CD14-positive monocyte (primary cell): ENCODE data around the gene HNRNPLL. TPM values are rescaled to one million over a fixed set of nuclear protein-coding genes. Genes with fewer than 3 reads are reported as not detected.

Experiments used
- DNase-seq, 3 donors: peaks; one replicate each; pipeline ENCODE4 v3.0.0-alpha.2; 2011 to 2022
- H2AFZ ChIP-seq: 2 replicates; pipeline ENCODE4 v1.6.0; 2012; ENCODE audit warnings: mild to moderate bottlenecking, low read depth, low read length, inconsistent platforms; ENCODE audit not compliant: insufficient read depth, poor library complexity, severe bottlenecking
- H3K27ac ChIP-seq, 2 donors: 1 replicate in 1 of 2; 2 replicates in 1 of 2; pipeline ENCODE4 v1.5.1; 2012 to 2013; ENCODE audit warnings: low read length in 2 of 2, control low read depth in 1 of 2, inconsistent platforms in 1 of 2, low read depth in 1 of 2, mild to moderate bottlenecking in 1 of 2
- H3K27me3 ChIP-seq, 2 donors: one replicate each; pipeline versions ENCODE4 v1.6.0 to v1.6.1; 2011 to 2013; ENCODE audit warnings: low read length in 2 of 2; ENCODE audit not compliant: control insufficient read depth in 2 of 2, insufficient read depth in 2 of 2
- H3K36me3 ChIP-seq, 2 donors: replicated peaks in 1 of 2; 1 replicate in 1 of 2; 2 replicates in 1 of 2; pipeline versions ENCODE4 v1.5.1 to v1.6.1; 2012 to 2013; ENCODE audit warnings: low read length in 2 of 2, control low read depth in 1 of 2, inconsistent platforms in 1 of 2, mild to moderate bottlenecking in 1 of 2; ENCODE audit not compliant: insufficient read depth in 2 of 2, control insufficient read depth in 1 of 2
- H3K4me1 ChIP-seq, 2 donors: 1 replicate in 1 of 2; 2 replicates in 1 of 2; pipeline versions ENCODE4 v1.5.1 to v1.6.1; 2012 to 2013; ENCODE audit warnings: low read length in 2 of 2, control low read depth in 1 of 2, inconsistent platforms in 1 of 2, mild to moderate bottlenecking in 1 of 2, moderate library complexity in 1 of 2; ENCODE audit not compliant: insufficient read depth in 2 of 2, control insufficient read depth in 1 of 2
- H3K4me2 ChIP-seq: replicated peaks from 2 replicates; pipeline ENCODE3; 2012; ENCODE audit warnings: low read length, moderate library complexity, mild to moderate bottlenecking; ENCODE audit not compliant: poor library complexity, severe bottlenecking; ENCODE audit errors: extremely low read depth
- H3K4me3 ChIP-seq, 3 experiments: fragments of 200-600 bp in 1 of 3; sonication (generic) in 1 of 3; replicated peaks in 1 of 3; 1 replicate in 2 of 3; 2 replicates in 1 of 3; pipeline ENCODE4 v1.5.1; 2011 to 2013; ENCODE audit warnings: low read length in 3 of 3, mild to moderate bottlenecking in 3 of 3, control low read depth in 2 of 3, low read depth in 2 of 3, inconsistent platforms in 1 of 3, moderate library complexity in 1 of 3
- H3K79me2 ChIP-seq: 2 replicates; pipeline ENCODE4 v1.6.0; 2012; ENCODE audit warnings: mild to moderate bottlenecking, control low read depth, inconsistent platforms, low read length, moderate library complexity; ENCODE audit not compliant: insufficient read depth
- H3K9ac ChIP-seq: 2 replicates; pipeline ENCODE4 v1.6.0; 2017; ENCODE audit warnings: low read length, mild to moderate bottlenecking; ENCODE audit not compliant: insufficient read depth, poor library complexity, severe bottlenecking
- H3K9me3 ChIP-seq, 2 donors: replicated peaks in 1 of 2; 1 replicate in 1 of 2; 2 replicates in 1 of 2; pipeline versions ENCODE4 v1.5.1 to v1.6.1; 2012 to 2013; ENCODE audit warnings: low read length in 2 of 2, control low read depth in 1 of 2; ENCODE audit not compliant: control insufficient read depth in 1 of 2, insufficient read depth in 1 of 2
- H4K20me1 ChIP-seq: 2 replicates; pipeline ENCODE4 v1.6.0; 2012; ENCODE audit warnings: mild to moderate bottlenecking, low read length, control low read depth, moderate library complexity; ENCODE audit not compliant: insufficient read depth
- H3K27ac Mint-ChIP-seq, 7 donors: one replicate each; pipeline ENCODE4 v1.8.0; 2020; ENCODE audit warnings: mild to moderate bottlenecking in 7 of 7, mixed read lengths in 7 of 7, moderate library complexity in 6 of 7, inconsistent platforms in 2 of 7
- H3K27me3 Mint-ChIP-seq, 3 donors: one replicate each; pipeline ENCODE4 v1.8.0; 2021 to 2022; ENCODE audit warnings: low read depth in 3 of 3, mild to moderate bottlenecking in 3 of 3, mixed read lengths in 3 of 3, moderate library complexity in 3 of 3, inconsistent platforms in 1 of 3
- H3K36me3 Mint-ChIP-seq, 2 donors: one replicate each; pipeline ENCODE4 v1.8.0; 2020; ENCODE audit warnings: mixed read lengths in 2 of 2, inconsistent platforms in 1 of 2, mild to moderate bottlenecking in 1 of 2
- H3K4me1 Mint-ChIP-seq: one replicate; pipeline ENCODE4 v1.8.0; 2020; ENCODE audit warnings: mild to moderate bottlenecking, mixed read lengths
- H3K4me3 Mint-ChIP-seq, 2 donors: one replicate each; pipeline ENCODE4 v1.8.0; 2020; ENCODE audit warnings: mild to moderate bottlenecking in 2 of 2, mixed read lengths in 2 of 2, moderate library complexity in 1 of 2
- H3K9me3 Mint-ChIP-seq, 7 donors: one replicate each; pipeline ENCODE4 v1.8.0; 2020 to 2022; ENCODE audit warnings: mixed read lengths in 7 of 7, mild to moderate bottlenecking in 6 of 7, moderate library complexity in 6 of 7, inconsistent platforms in 2 of 7
- WGBS: methylation state at CpG from one replicate; pipeline ENCODE4 v1.1.5; 2013; ENCODE audit warnings: missing lambda C conversion rate; ENCODE audit not compliant: insufficient coverage; 5-methylcytosine and 5-hydroxymethylcytosine counted together
- intact Hi-C, 2 donors: fragments of 100-400 bp; cut with micrococcal nuclease; formaldehyde crosslinking; loops; one replicate each; pipeline versions ENCODE4 v1.15.0 to v1.15.1; 2023
- polyA plus RNA-seq, 3 donors: library from polyadenylated mRNA; depleted of rRNA in 1 of 3; unstranded in 2 of 3; stranded (reverse) in 1 of 3; fragments of 300-500 nt in 2 of 3; fragments of >200 nt in 1 of 3; fragmentation: Illumina TruSeq in 2 of 3; gene quantifications; 1 replicate in 2 of 3; 2 replicates in 1 of 3; pipeline ENCODE4 v1.2.3, GENCODE V29; 2012 to 2021
- TF ChIP-seq, protein P1 (sequence below): fragments of 200-600 bp; IDR thresholded peaks from one replicate; pipeline ENCODE4 v1.8.0; 2022; ENCODE audit warnings: antibody characterized with exemption, mild to moderate bottlenecking

Gene HNRNPLL
- polyA plus RNA-seq, 3 donors = 12.4 to 16.8 (median 13.8) TPM

DNA sequence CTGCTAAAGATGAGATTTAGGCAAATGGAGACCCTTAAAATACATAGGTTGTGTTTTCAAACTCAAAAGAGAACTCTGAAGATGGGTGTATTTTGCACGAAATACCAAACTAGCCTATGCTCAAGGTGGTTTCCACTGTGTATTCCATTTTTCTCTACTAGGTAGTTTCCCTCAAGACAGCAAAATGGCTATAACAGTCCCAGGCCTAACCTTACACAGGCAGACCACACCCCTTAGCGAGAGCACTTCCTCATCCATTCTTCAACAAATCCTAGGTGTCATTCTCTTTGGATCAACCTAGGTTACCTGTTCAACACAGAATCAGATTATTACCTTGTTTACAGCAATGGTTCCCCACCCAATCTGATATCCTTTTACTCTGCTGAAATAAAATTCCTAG is 42.6 kb downstream of the HNRNPLL start:
- intact Hi-C loops = no loop called here

DNA sequence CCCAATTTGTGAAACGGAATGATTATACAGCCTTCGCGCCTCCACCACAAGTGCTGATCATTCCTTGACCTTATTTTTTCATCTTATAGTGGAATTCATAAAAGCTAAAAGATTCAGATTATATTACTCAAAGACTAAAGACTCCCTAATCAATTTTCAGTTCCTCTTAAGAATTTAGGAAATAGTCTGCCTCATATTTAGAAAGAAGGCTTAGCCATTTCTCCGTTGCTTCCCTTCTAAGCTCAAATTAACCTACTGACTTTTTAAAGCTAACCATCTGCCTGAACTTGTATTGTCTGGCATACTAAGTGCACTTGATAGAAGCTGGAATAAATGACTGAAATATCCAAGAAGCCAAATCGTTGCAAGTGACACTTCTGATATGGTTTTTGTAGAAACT is 44.7 kb downstream of the HNRNPLL start:
- Mint-ChIP-seq H3K9me3 (no peaks in the 10 kb centered on the region), H3K4me1 (peaks cover 21% of the 10 kb centered on the region), H3K36me3 (peaks cover 24 to 26% of the 10 kb centered on the region in 2 donors), H3K27ac (no peak overlapping the region), H3K27me3 (peaks cover 0 to 3% (median 0%) of the 10 kb centered on the region in 3 donors), H3K4me3 (no peak overlapping the region)
- no peaks in the 10 kb centered on the region for H3K27me3 ChIP-seq
- H3K4me1 ChIP-seq = peaks cover 16 to 30% of the 10 kb centered on the region in 2 donors
- H4K20me1 ChIP-seq = no peaks in the 10 kb centered on the region
- TF ChIP-seq, protein P1, sequence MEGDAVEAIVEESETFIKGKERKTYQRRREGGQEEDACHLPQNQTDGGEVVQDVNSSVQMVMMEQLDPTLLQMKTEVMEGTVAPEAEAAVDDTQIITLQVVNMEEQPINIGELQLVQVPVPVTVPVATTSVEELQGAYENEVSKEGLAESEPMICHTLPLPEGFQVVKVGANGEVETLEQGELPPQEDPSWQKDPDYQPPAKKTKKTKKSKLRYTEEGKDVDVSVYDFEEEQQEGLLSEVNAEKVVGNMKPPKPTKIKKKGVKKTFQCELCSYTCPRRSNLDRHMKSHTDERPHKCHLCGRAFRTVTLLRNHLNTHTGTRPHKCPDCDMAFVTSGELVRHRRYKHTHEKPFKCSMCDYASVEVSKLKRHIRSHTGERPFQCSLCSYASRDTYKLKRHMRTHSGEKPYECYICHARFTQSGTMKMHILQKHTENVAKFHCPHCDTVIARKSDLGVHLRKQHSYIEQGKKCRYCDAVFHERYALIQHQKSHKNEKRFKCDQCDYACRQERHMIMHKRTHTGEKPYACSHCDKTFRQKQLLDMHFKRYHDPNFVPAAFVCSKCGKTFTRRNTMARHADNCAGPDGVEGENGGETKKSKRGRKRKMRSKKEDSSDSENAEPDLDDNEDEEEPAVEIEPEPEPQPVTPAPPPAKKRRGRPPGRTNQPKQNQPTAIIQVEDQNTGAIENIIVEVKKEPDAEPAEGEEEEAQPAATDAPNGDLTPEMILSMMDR = no peak
- H3K27ac ChIP-seq = peak overlapping the region in 1 of 2 donors; percentile 42
- intact Hi-C loops = no loop called here
- DNase-seq = no peak
- no peak overlapping the region for H3K9ac ChIP-seq
- peaks cover 16 to 30% of the 10 kb centered on the region in 2 donors for H3K36me3 ChIP-seq
- no peaks in the 10 kb centered on the region for H3K79me2 ChIP-seq
- H3K9me3 ChIP-seq = no peaks in the 10 kb centered on the region
- whole genome bisulfite sequencing = 100% methylated on average over 1 of the region's 5 CpGs
- H2AFZ ChIP-seq = no peak overlapping the region
- no peak overlapping the region for H3K4me2 ChIP-seq
- no peak overlapping the region for H3K4me3 ChIP-seq

More for the DNA sequence above, 42.6 kb downstream of the HNRNPLL start:
- Mint-ChIP-seq H3K4me1 (peaks cover 21% of the 10 kb centered on the region), H3K27ac (no peak overlapping the region), H3K36me3 (peaks cover 33 to 38% of the 10 kb centered on the region in 2 donors), H3K4me3 (no peak overlapping the region), H3K27me3 (peaks cover 0 to 3% (median 0%) of the 10 kb centered on the region in 3 donors), H3K9me3 (no peaks in the 10 kb centered on the region)
- 100% methylated on average over 1 of the region's 2 CpGs for WGBS
- Histone ChIP-seq H3K4me1 (peaks cover 16 to 30% of the 10 kb centered on the region in 2 donors), H3K9ac (no peak overlapping the region), H3K9me3 (no peaks in the 10 kb centered on the region), H3K4me3 (no peak overlapping the region), H3K36me3 (peaks cover 30 to 51% of the 10 kb centered on the region in 2 donors), H4K20me1 (no peaks in the 10 kb centered on the region), H3K27me3 (no peaks in the 10 kb centered on the region), H3K4me2 (no peak overlapping the region), H2AFZ (no peak overlapping the region), H3K79me2 (no peaks in the 10 kb centered on the region), H3K27ac (no peak overlapping the region)
- no peak for DNase-seq
- TF ChIP-seq, protein P1 = no peak
